Measurements from ENCODE around the gene SRSF11.

DNA sequence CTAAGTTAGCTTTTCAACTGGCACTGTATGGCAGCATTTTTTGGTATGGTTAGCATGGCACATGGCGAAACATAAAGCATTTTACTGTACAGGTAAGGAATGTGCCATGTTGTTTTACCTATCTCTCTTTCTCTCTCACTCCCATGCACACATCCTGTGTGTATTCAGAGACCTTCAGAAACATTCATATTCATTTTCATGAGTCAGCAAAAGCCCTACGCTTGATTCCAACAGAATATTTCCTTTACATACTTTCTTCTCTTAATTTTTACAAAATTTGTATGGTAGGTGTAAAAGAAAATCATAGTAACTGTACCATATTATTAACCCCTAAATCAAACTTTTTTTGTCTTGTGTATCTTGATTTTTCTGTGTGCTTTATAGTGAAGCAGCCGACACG lies 10.3 kb downstream of the SRSF11 start:
- TF ChIP-seq POLR2A (IDR thresholded peaks at IDR 0.05; ENCODE audit: extremely low read depth, insufficient read length) (no peak), CTCF (IDR thresholded peaks at IDR 0.05; ENCODE audit: low read depth, low read length) (no peak)

All from NB4 (cell line).